ENCODE data around the gene SH3PXD2A. TPM values are rescaled to one million over a fixed set of nuclear protein-coding genes. Genes with fewer than 3 reads are reported as not detected.

The SH3PXD2A gene
- total RNA-seq, 4 donors from 2014 or later: 6.2 to 16.8 (median 11.4) TPM

DNA sequence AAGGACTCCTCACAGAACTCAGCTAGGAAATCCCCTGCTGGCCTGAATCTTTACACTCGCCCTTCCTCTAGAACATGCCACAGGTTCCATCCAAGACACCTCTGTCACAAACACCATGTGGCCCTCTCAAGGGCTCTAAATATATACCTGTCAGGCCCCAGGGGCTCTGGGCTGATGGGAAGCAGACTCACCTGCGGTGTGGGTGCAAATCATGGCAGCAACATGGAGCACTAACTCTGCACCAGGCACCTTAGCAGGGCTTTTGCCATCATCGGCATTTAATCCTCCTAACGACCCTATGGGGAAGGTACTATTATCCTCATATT is 17.3 kb downstream of the SH3PXD2A start:
- H3K27me3 ChIP-seq: no peaks in the 10 kb centered on the region
- H3K4me1 ChIP-seq: peaks cover 82 to 85% of the 10 kb centered on the region in 2 donors
- in situ Hi-C loops (cut with MboI; ENCODE audit: low sequenced_read_pairs in 4 of 4): no loop called here
- ATAC-seq (no peak), DNase-seq (no peak)
- H3K4me3 ChIP-seq: no peak overlapping the region
- intact Hi-C loops (cut with DNase I; ENCODE audit: low total_unique reads): no loop called here
- no peaks in the 10 kb centered on the region for H3K9me3 ChIP-seq
- H3K27ac ChIP-seq: peak overlapping the region in 2 of 4 donors; percentile 83 to 85
- no peaks in the 10 kb centered on the region for H3K36me3 ChIP-seq
- TF ChIP-seq POLR2A (IDR thresholded peaks at IDR 0.05): no peak

DNA sequence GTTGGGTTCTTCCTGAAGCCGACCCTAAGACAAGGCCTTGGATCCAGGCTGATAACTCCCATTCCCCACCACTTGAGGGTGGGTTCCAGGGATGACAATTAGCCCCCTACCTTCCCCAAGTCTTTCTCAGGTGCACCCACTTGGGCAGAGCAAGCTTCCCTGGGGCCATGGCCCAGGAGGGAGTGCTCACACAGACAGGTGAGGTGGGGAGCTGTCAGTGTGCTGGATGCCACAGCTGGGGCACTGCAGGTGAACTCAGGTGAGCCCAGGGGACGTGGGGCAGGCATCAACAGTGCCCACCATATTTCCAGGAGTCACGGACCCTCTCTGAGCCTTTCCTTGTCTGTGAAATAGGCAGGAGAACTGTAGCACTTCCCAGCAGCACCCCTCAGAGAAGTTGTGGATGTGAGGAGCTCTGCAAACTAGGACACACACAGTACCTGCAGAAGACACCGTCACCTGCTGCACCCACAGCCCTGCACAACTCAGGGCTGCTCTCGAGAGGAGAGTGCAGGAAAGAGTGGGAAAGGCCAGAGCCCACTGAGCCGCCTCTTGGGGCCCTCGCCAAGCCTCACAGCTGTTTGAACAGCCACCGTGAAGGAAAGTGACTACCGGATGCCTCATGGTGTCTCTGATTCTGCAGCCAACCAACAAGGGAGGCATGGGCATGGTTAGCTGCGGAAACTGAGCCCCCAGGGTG is 17.9 kb downstream of the SH3PXD2A start:
- DNase-seq: no peak

DNA sequence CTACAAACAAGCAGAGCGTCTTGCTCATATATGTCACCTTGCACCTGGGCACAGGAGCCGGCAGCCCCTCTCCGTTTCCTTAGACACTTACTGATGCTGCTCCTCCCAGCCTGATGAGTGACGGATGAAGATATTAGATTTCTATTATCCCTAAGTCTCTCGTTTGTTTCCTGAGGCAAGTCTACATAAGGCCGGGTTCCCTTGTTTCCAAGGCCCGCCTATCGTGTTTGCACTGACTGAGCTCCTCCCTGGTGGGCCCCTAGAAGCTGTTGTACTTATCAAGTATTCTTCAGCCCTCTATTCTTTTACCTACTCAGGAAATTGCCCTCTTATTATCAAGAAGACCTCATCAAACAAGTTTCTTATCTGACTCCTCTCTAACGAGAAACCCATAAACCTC is 18.5 kb downstream of the SH3PXD2A start:
- no peak for DNase-seq
- Histone ChIP-seq H3K4me1 (peaks cover 77 to 80% of the 10 kb centered on the region in 2 donors), H3K36me3 (no peaks in the 10 kb centered on the region), H3K4me3 (no peak overlapping the region), H3K27me3 (no peaks in the 10 kb centered on the region), H3K27ac (no peak overlapping the region), H3K9me3 (no peaks in the 10 kb centered on the region)
- in situ Hi-C loops (cut with MboI; ENCODE audit: low sequenced_read_pairs in 4 of 4) (no loop called here), intact Hi-C loops (cut with DNase I; ENCODE audit: low total_unique reads) (no loop called here)
- no peak for ATAC-seq
- TF ChIP-seq, protein P1, sequence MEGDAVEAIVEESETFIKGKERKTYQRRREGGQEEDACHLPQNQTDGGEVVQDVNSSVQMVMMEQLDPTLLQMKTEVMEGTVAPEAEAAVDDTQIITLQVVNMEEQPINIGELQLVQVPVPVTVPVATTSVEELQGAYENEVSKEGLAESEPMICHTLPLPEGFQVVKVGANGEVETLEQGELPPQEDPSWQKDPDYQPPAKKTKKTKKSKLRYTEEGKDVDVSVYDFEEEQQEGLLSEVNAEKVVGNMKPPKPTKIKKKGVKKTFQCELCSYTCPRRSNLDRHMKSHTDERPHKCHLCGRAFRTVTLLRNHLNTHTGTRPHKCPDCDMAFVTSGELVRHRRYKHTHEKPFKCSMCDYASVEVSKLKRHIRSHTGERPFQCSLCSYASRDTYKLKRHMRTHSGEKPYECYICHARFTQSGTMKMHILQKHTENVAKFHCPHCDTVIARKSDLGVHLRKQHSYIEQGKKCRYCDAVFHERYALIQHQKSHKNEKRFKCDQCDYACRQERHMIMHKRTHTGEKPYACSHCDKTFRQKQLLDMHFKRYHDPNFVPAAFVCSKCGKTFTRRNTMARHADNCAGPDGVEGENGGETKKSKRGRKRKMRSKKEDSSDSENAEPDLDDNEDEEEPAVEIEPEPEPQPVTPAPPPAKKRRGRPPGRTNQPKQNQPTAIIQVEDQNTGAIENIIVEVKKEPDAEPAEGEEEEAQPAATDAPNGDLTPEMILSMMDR (IDR thresholded peaks at IDR 0.05 in 4 of 5, conservative IDR thresholded peaks at IDR 0.05 in 1 of 5): no peak
- no peak for TF ChIP-seq POLR2A (IDR thresholded peaks at IDR 0.05)

More for the DNA sequence above, 17.9 kb downstream of the SH3PXD2A start:
- Histone ChIP-seq H3K27ac (no peak overlapping the region), H3K4me1 (peaks cover 77 to 80% of the 10 kb centered on the region in 2 donors), H3K4me3 (no peak overlapping the region), H3K36me3 (no peaks in the 10 kb centered on the region), H3K27me3 (no peaks in the 10 kb centered on the region), H3K9me3 (no peaks in the 10 kb centered on the region)
- intact Hi-C loops (cut with DNase I; ENCODE audit: low total_unique reads) (no loop called here), in situ Hi-C loops (cut with MboI; ENCODE audit: low sequenced_read_pairs in 4 of 4) (no loop called here)
- no peak for ATAC-seq
- TF ChIP-seq POLR2A (IDR thresholded peaks at IDR 0.05): no peak
- TF ChIP-seq, protein P1 (IDR thresholded peaks at IDR 0.05 in 4 of 5, conservative IDR thresholded peaks at IDR 0.05 in 1 of 5): no peak

DNA sequence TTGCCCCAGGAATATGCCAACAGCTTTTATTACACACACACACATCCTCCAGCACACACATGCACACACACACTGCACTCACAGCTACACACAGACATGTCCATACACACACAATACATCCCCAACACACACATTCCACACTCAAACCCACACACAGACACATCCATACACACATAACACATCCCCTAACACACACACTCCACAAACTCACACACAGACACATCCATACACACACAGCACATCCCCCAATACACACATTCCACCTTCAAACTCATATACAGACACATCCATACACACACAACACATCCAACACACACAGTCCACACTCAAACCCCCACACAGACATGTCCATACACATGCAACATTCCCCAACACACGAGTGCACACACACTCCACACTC is 19.1 kb downstream of the SH3PXD2A start:
- intact Hi-C loops (cut with DNase I; ENCODE audit: low total_unique reads) (no loop called here), in situ Hi-C loops (cut with MboI; ENCODE audit: low sequenced_read_pairs in 4 of 4) (no loop called here)
- ATAC-seq (no peak), DNase-seq (no peak)
- H3K27ac ChIP-seq: no peak overlapping the region
- no peak overlapping the region for H3K4me3 ChIP-seq
- no peaks in the 10 kb centered on the region for H3K36me3 ChIP-seq
- H3K4me1 ChIP-seq: peaks cover 77 to 80% of the 10 kb centered on the region in 2 donors
- no peaks in the 10 kb centered on the region for H3K27me3 ChIP-seq
- no peaks in the 10 kb centered on the region for H3K9me3 ChIP-seq
- TF ChIP-seq POLR2A (IDR thresholded peaks at IDR 0.05): no peak
- TF ChIP-seq, protein P1 (IDR thresholded peaks at IDR 0.05 in 4 of 5, conservative IDR thresholded peaks at IDR 0.05 in 1 of 5): no peak

DNA sequence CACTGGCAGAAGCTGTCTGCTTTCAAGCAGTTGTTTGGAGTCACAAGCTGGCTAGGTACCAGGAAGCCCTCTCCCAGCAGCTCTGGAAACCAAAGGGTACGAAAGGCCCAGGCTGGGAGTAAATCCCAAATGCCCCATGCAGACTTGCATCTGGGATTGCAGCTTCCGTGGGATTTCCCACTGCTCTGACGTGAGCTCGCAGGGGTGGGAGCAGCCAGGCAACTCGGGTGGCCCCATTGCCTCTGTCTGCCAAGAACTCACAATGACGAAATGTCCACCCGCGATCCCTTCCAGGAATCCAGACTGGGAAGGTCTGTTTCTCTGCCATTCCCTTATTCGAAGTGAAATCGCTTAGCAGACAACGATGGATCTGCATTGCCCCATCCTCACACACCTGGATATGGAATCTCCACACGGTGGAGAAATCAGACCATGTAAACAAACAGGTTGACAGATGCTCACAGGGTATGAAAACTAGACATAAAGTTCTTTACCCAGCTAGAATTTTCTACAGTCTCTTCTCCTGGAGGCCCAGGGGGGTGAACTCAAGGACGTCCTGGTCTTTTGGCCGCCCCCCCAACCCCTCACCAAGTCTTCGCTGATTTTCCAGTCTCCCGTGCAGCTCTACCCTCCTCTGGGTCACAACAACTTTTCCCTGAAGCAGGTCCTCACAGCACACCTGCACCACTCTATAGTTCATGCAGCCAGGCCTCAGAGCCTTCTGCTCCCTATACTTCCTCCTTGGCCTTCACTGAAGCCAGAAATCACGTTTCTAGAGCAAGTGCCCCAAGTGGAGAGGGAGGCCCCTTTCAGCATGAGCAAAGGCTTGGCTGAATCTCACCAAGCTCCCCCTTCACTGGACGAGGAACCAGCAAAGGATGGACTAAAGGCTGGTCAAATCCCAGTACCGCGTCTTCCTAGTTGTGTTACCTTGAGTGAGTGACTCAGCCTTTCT is 20.0 kb downstream of the SH3PXD2A start:
- H3K36me3 ChIP-seq: no peaks in the 10 kb centered on the region
- peak in 1 of 2 donors; percentile 22 for ATAC-seq
- no peak overlapping the region for H3K4me3 ChIP-seq
- TF ChIP-seq POLR2A (IDR thresholded peaks at IDR 0.05): no peak
- TF ChIP-seq, protein P1 (IDR thresholded peaks at IDR 0.05 in 4 of 5, conservative IDR thresholded peaks at IDR 0.05 in 1 of 5): no peak
- H3K27me3 ChIP-seq: no peaks in the 10 kb centered on the region
- in situ Hi-C loops (cut with MboI; ENCODE audit: low sequenced_read_pairs in 4 of 4): no loop called here
- H3K9me3 ChIP-seq: no peaks in the 10 kb centered on the region
- peak overlapping the region; percentile 36 to 57 (median 44) for H3K27ac ChIP-seq
- intact Hi-C loops (cut with DNase I; ENCODE audit: low total_unique reads): no loop called here
- peaks cover 69 to 73% of the 10 kb centered on the region in 2 donors for H3K4me1 ChIP-seq
- peak in 1 of 2 donors; percentile 58 for DNase-seq

Measured in gastrocnemius medialis (tissue), 4 donors.